ENCODE results near the gene PLAC8L1.

DNA sequence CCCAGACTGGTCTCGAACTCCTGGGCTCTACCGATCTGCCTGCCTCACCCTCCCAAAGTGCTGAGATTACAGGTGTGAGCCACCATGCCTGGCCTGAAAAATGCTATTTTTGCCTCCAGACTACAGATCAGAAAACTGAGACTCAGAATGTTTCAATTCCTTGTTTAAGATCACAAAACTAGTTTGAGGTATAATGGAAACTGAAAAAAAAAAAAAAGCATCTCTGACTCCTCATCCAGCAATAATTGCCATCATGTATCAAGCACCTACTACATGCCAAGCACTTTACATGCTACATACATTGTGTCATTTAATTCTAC lies 35.6 kb downstream of the PLAC8L1 start:
- TF ChIP-seq CTCF (IDR thresholded peaks at IDR 0.05 in 4 of 5, conservative IDR thresholded peaks at IDR 0.05 in 1 of 5) (no peak), POLR2A (IDR thresholded peaks at IDR 0.05) (no peak)

All from gastrocnemius medialis (tissue), 4 donors.